ENCODE data around the gene CASKIN2.

The CASKIN2 gene

GRCh38 chr17:75492555-75493168 lies 22.7 kb downstream of the CASKIN2 start:
- H3K4me3 ChIP-seq (ENCODE audit: low read depth, low read length): no peak overlapping the region
- TF ChIP-seq CTCF (IDR thresholded peaks at IDR 0.05; ENCODE audit: borderline replicate concordance, insufficient read depth, low read depth, low read length): no peak

GRCh38 chr17:75491680-75492079 lies 23.7 kb downstream of the CASKIN2 start:
- TF ChIP-seq CTCF (IDR thresholded peaks at IDR 0.05; ENCODE audit: borderline replicate concordance, insufficient read depth, low read depth, low read length): no peak

GRCh38 chr17:75490953-75491649 lies 24.2 kb downstream of the CASKIN2 start:
- TF ChIP-seq CTCF (IDR thresholded peaks at IDR 0.05; ENCODE audit: borderline replicate concordance, insufficient read depth, low read depth, low read length): no peak
- no peak overlapping the region for H3K4me3 ChIP-seq (ENCODE audit: low read depth, low read length)

More at GRCh38 chr17:75491680-75492079, 23.7 kb downstream of the CASKIN2 start:
- H3K4me3 ChIP-seq (ENCODE audit: low read depth, low read length): no peak overlapping the region

GRCh38 chr17:75490173-75490743 lies 25.1 kb downstream of the CASKIN2 start:
- no peak overlapping the region for H3K4me3 ChIP-seq (ENCODE audit: low read depth, low read length)
- TF ChIP-seq CTCF (IDR thresholded peaks at IDR 0.05; ENCODE audit: borderline replicate concordance, insufficient read depth, low read depth, low read length): no peak

GRCh38 chr17:75489511-75489955 lies 25.8 kb downstream of the CASKIN2 start:
- TF ChIP-seq CTCF (IDR thresholded peaks at IDR 0.05; ENCODE audit: borderline replicate concordance, insufficient read depth, low read depth, low read length): no peak
- no peak overlapping the region for H3K4me3 ChIP-seq (ENCODE audit: low read depth, low read length)

- no peak for TF ChIP-seq CTCF (IDR thresholded peaks at IDR 0.05; ENCODE audit: borderline replicate concordance, insufficient read depth, low read depth, low read length)
- H3K4me3 ChIP-seq (ENCODE audit: low read depth, low read length): no peak overlapping the region
Measured at GRCh38 chr17:75488693-75489510, 26.4 kb downstream of the CASKIN2 start.

Measured in GM12875 (cell line).